ENCODE results near the gene TFB2M.

TFB2M gene

DNA sequence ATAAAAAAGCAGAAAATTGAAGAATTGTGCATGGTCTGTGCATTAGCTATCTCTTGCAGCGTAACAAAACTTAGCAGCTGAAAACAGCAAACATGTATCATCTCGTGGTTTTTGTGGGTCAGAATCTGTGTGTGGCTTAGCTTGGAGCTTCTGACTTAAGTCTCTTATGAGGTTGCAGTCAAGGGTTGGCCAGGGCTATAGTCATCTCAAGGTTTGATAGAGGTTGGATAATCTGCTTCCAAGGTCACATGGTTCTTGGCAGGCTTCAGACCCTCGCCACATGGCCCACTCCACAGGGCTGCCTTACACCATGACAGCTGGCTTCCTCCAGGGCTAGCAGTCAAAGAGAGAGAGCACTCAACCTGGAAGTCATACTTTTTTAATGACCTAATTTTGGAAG, 36.1 kb upstream of the TFB2M start:
- in situ Hi-C loops (cut with MboI; ENCODE audit: low pct_unique_long_range_greater_than_20kb, low sequenced_read_pairs, unreplicated experiment): no loop called here
- TF ChIP-seq CTCF (IDR thresholded peaks at IDR 0.05; ENCODE audit: extremely low read depth, insufficient read depth, missing control alignments): no peak
- no peak for DNase-seq (ENCODE audit: low spot score)

DNA sequence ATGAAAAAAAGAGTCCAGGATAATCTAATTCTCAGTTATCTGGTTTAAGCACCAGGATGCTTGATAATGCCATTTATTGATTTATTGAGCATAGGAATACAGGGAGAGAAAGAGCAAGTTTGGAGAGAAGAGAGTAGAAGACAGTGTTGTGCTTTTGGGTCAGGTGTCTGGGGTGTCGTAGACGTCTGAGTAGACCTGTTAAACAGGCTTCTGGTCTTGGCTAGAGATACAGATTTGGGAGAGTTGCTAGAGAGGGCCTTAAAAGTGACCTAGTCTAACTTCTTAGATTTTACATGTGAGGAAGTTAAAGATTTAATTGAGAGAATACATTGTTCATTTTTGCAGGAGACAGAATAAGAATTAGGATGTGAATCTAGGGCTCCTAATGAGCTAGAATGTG, 34.5 kb upstream of the TFB2M start:
- DNase-seq (ENCODE audit: low spot score): no peak
- in situ Hi-C loops (cut with MboI; ENCODE audit: low pct_unique_long_range_greater_than_20kb, low sequenced_read_pairs, unreplicated experiment): no loop called here
- no peak for TF ChIP-seq CTCF (IDR thresholded peaks at IDR 0.05; ENCODE audit: extremely low read depth, insufficient read depth, missing control alignments)

- no peak for DNase-seq (ENCODE audit: low spot score)
- in situ Hi-C loops (cut with MboI; ENCODE audit: low pct_unique_long_range_greater_than_20kb, low sequenced_read_pairs, unreplicated experiment): no loop called here
- no peak for TF ChIP-seq CTCF (IDR thresholded peaks at IDR 0.05; ENCODE audit: extremely low read depth, insufficient read depth, missing control alignments)
Observed at GRCh38 chr1:246599315-246599714, 33.3 kb upstream of the TFB2M start.

GRCh38 chr1:246597971-246598370, 31.9 kb upstream of the TFB2M start:
- TF ChIP-seq CTCF (IDR thresholded peaks at IDR 0.05; ENCODE audit: extremely low read depth, insufficient read depth, missing control alignments): no peak
- no peak for DNase-seq (ENCODE audit: low spot score)
- in situ Hi-C loops (cut with MboI; ENCODE audit: low pct_unique_long_range_greater_than_20kb, low sequenced_read_pairs, unreplicated experiment): no loop called here

GRCh38 chr1:246597340-246597739, 31.3 kb upstream of the TFB2M start:
- in situ Hi-C loops (cut with MboI; ENCODE audit: low pct_unique_long_range_greater_than_20kb, low sequenced_read_pairs, unreplicated experiment): no loop called here
- no peak for DNase-seq (ENCODE audit: low spot score)
- no peak for TF ChIP-seq CTCF (IDR thresholded peaks at IDR 0.05; ENCODE audit: extremely low read depth, insufficient read depth, missing control alignments)

DNA sequence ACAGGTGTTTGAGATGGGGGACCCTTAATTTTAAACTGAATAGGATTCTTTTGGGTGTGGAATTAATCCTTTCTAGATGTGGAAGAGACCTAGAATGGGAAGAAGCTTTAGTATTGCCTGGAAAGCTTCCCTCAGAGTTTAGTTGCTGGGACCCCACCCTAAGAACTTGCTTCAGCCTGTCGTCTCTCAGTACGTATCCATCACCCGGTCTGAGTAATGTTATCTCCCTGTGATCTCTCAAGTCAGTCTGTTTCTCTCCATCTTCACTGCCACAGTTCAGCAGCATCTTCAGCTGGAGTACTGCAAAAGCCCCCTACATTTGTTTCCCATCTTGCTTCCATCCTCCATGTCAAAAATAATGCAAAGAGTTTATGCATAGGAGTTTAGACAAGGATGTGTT, 29.1 kb upstream of the TFB2M start:
- TF ChIP-seq CTCF (IDR thresholded peaks at IDR 0.05; ENCODE audit: extremely low read depth, insufficient read depth, missing control alignments): no peak
- no peak for DNase-seq (ENCODE audit: low spot score)
- in situ Hi-C loops (cut with MboI; ENCODE audit: low pct_unique_long_range_greater_than_20kb, low sequenced_read_pairs, unreplicated experiment): no loop called here

GRCh38 chr1:246592695-246593094, 26.6 kb upstream of the TFB2M start:
- TF ChIP-seq CTCF (IDR thresholded peaks at IDR 0.05; ENCODE audit: extremely low read depth, insufficient read depth, missing control alignments): no peak
- DNase-seq (ENCODE audit: low spot score): no peak
- in situ Hi-C loops (cut with MboI; ENCODE audit: low pct_unique_long_range_greater_than_20kb, low sequenced_read_pairs, unreplicated experiment): no loop called here
